ENCODE results near the gene GALNT7.

Gene GALNT7

GRCh38 chr4:173264684-173265185 is 96.1 kb downstream of the GALNT7 start:
- no peak for DNase-seq (ENCODE audit: low read depth in 2 of 2)

GRCh38 chr4:173265751-173266150 is 97.1 kb downstream of the GALNT7 start:
- DNase-seq (ENCODE audit: low read depth in 2 of 2), result no peak

GRCh38 chr4:173267711-173268110 is 99.1 kb downstream of the GALNT7 start:
- DNase-seq (ENCODE audit: low read depth in 2 of 2), result no peak

GRCh38 chr4:173269280-173269679 is 100.7 kb downstream of the GALNT7 start:
- no peak for DNase-seq (ENCODE audit: low read depth in 2 of 2)

GRCh38 chr4:173270312-173271027 is 101.9 kb downstream of the GALNT7 start:
- DNase-seq (ENCODE audit: low read depth in 2 of 2), result no peak

- DNase-seq (ENCODE audit: low read depth in 2 of 2), result no peak
Observed at GRCh38 chr4:173272314-173272713, 103.7 kb downstream of the GALNT7 start.

GRCh38 chr4:173272996-173273395 is 104.4 kb downstream of the GALNT7 start:
- no peak for DNase-seq (ENCODE audit: low read depth in 2 of 2)

GRCh38 chr4:173273941-173274340 is 105.3 kb downstream of the GALNT7 start:
- no peak for DNase-seq (ENCODE audit: low read depth in 2 of 2)

- DNase-seq (ENCODE audit: low read depth in 2 of 2), result no peak
Observed at GRCh38 chr4:173274744-173275143, 106.1 kb downstream of the GALNT7 start.

GRCh38 chr4:173275150-173275549 is 106.5 kb downstream of the GALNT7 start:
- DNase-seq (ENCODE audit: low read depth in 2 of 2), result no peak

GRCh38 chr4:173277340-173277739 is 108.7 kb downstream of the GALNT7 start:
- no peak for DNase-seq (ENCODE audit: low read depth in 2 of 2)

- no peak for DNase-seq (ENCODE audit: low read depth in 2 of 2)
Observed at GRCh38 chr4:173280998-173281397, 112.4 kb downstream of the GALNT7 start.

GRCh38 chr4:173281406-173282255 is 113.0 kb downstream of the GALNT7 start:
- DNase-seq (ENCODE audit: low read depth in 2 of 2), result no peak

- DNase-seq (ENCODE audit: low read depth in 2 of 2), result no peak
Observed at GRCh38 chr4:173282256-173282562, 113.6 kb downstream of the GALNT7 start.

- DNase-seq (ENCODE audit: low read depth in 2 of 2), result no peak
Observed at GRCh38 chr4:173282626-173283025, 114.0 kb downstream of the GALNT7 start.

- no peak for DNase-seq (ENCODE audit: low read depth in 2 of 2)
Observed at GRCh38 chr4:173284463-173284862, 115.9 kb downstream of the GALNT7 start.

GRCh38 chr4:173287486-173287885 is 118.9 kb downstream of the GALNT7 start:
- DNase-seq (ENCODE audit: low read depth in 2 of 2), result no peak

- peak; percentile 26 to 51 for DNase-seq (ENCODE audit: low read depth in 2 of 2)
Observed at GRCh38 chr4:173288296-173288695, 119.7 kb downstream of the GALNT7 start.

- no peak for DNase-seq (ENCODE audit: low read depth in 2 of 2)
Observed at GRCh38 chr4:173288698-173289352, 120.2 kb downstream of the GALNT7 start.

- no peak for DNase-seq (ENCODE audit: low read depth in 2 of 2)
Observed at GRCh38 chr4:173289353-173289727, 120.7 kb downstream of the GALNT7 start.

GRCh38 chr4:173291899-173292298 is 123.3 kb downstream of the GALNT7 start:
- no peak for DNase-seq (ENCODE audit: low read depth in 2 of 2)

- no peak for DNase-seq (ENCODE audit: low read depth in 2 of 2)
Observed at GRCh38 chr4:173293663-173294062, 125.1 kb downstream of the GALNT7 start.

GRCh38 chr4:173294444-173294843 is 125.8 kb downstream of the GALNT7 start:
- no peak for DNase-seq (ENCODE audit: low read depth in 2 of 2)
